ENCODE measurements around the gene CHRND.

DNA sequence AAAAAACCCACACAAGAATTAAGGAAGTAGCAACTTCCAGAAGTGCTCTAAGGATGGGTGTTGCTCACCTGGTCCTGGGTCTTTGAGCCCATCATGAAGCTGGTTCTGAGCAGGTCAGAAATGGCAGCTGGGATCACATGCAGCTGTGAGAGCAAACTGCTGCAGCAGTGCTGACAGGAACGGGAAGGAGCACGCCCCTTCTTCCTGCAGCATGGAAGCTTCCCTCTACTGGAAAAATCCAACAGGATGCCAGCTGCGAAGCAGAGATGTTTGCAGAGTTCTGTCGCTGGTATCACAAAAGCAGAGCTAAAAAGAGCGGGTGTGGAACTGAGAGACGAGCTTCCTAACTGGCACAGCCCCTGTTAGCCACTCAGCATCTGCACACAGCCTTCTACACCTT lies 58.3 kb downstream of the CHRND start:
- TF ChIP-seq, protein P1, sequence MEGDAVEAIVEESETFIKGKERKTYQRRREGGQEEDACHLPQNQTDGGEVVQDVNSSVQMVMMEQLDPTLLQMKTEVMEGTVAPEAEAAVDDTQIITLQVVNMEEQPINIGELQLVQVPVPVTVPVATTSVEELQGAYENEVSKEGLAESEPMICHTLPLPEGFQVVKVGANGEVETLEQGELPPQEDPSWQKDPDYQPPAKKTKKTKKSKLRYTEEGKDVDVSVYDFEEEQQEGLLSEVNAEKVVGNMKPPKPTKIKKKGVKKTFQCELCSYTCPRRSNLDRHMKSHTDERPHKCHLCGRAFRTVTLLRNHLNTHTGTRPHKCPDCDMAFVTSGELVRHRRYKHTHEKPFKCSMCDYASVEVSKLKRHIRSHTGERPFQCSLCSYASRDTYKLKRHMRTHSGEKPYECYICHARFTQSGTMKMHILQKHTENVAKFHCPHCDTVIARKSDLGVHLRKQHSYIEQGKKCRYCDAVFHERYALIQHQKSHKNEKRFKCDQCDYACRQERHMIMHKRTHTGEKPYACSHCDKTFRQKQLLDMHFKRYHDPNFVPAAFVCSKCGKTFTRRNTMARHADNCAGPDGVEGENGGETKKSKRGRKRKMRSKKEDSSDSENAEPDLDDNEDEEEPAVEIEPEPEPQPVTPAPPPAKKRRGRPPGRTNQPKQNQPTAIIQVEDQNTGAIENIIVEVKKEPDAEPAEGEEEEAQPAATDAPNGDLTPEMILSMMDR (conservative IDR thresholded peaks at IDR 0.05) = no peak
- TF ChIP-seq EZH2 (IDR thresholded peaks at IDR 0.05; ENCODE audit: low read depth) = no peak

Measured in PC-9 (cell line).